Measurements from ENCODE around the gene SH3BP4.

DNA sequence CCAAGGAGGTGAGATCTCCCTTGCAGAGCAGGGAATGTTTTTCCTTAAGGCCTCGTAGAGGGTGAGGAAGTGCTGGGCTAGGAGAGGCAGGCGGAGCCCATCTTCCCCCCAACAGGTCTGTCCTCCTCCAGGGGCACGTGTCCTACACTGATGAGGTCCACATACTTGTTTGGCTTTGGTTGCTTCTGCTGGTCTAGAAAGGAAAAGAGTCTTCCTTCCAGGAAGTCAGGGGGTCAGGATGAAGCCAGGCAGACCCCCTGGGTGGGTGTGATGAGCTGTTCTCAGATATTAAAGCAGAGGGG, 6.0 kb downstream of the SH3BP4 start:
- TF ChIP-seq, protein P1, sequence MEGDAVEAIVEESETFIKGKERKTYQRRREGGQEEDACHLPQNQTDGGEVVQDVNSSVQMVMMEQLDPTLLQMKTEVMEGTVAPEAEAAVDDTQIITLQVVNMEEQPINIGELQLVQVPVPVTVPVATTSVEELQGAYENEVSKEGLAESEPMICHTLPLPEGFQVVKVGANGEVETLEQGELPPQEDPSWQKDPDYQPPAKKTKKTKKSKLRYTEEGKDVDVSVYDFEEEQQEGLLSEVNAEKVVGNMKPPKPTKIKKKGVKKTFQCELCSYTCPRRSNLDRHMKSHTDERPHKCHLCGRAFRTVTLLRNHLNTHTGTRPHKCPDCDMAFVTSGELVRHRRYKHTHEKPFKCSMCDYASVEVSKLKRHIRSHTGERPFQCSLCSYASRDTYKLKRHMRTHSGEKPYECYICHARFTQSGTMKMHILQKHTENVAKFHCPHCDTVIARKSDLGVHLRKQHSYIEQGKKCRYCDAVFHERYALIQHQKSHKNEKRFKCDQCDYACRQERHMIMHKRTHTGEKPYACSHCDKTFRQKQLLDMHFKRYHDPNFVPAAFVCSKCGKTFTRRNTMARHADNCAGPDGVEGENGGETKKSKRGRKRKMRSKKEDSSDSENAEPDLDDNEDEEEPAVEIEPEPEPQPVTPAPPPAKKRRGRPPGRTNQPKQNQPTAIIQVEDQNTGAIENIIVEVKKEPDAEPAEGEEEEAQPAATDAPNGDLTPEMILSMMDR (IDR thresholded peaks at IDR 0.05; ENCODE audit: insufficient read depth, low read length, poor library complexity, severe bottlenecking) = no peak
- TF ChIP-seq EZH2phosphoT487 (conservative IDR thresholded peaks at IDR 0.05; ENCODE audit: low read length) = no peak

Measured in SU-DHL-6 (cell line).